WTC11 (cell line): Measurements from ENCODE around the gene CAV1. TPM values are rescaled to one million over a fixed set of nuclear protein-coding genes. Genes with fewer than 3 reads are reported as not detected.

ENCODE experiments used
- ATAC-seq: fragments of 200-7000 bp; cut with Tn5 transposase; 2 replicates; pipeline ENCODE4 v1.10.0; 2021; ENCODE audit warnings: mild to moderate bottlenecking, moderate library complexity
- CTCF ChIA-PET: fragments of 300-600 bp; sonication (Branson Sonifier 250); formaldehyde crosslinking; loops from one replicate; lab custom pipeline; 2021; ENCODE audit warnings: antibody characterized with exemption; lab: Charles Lee
- POLR2A ChIA-PET: fragments of 350-600 bp; sonication (Branson Sonifier 250); formaldehyde crosslinking; loops from one replicate; lab custom pipeline; 2021; ENCODE audit warnings: antibody characterized with exemption; lab: Charles Lee
- DNase-seq: peaks from one replicate; pipeline ENCODE4 v3.0.0; 2021; ENCODE audit warnings: low spot score
- H3K27ac Mint-ChIP-seq: 2 replicates; pipeline ENCODE4 v1.8.0; 2021; ENCODE audit warnings: mixed read lengths
- H3K27me3 Mint-ChIP-seq: 2 replicates; pipeline ENCODE4 v1.8.0; 2021; ENCODE audit warnings: low read depth, mild to moderate bottlenecking, moderate library complexity, mixed read lengths
- H3K36me3 Mint-ChIP-seq: 2 replicates; pipeline ENCODE4 v1.8.0; 2021; ENCODE audit warnings: mixed read lengths
- H3K4me1 Mint-ChIP-seq: 2 replicates; pipeline ENCODE4 v1.8.0; 2022; ENCODE audit warnings: mixed read lengths
- H3K4me3 Mint-ChIP-seq: 2 replicates; pipeline ENCODE4 v1.8.0; 2021; ENCODE audit warnings: mild to moderate bottlenecking, moderate library complexity, mixed read lengths
- H3K9me3 Mint-ChIP-seq: 2 replicates; pipeline ENCODE4 v1.8.0; 2021; ENCODE audit warnings: mixed read lengths
- ATF1 ChIP-seq: sonication (generic); formaldehyde crosslinking; IDR thresholded peaks from 2 replicates; pipeline ENCODE4 v1.8.1; 2023; ENCODE audit warnings: mild to moderate bottlenecking, moderate library complexity, missing genetic modification reagents
- E2F4 ChIP-seq: sonication (generic); formaldehyde crosslinking; IDR thresholded peaks from 2 replicates; pipeline ENCODE4 v1.8.1; 2022; ENCODE audit warnings: low read depth, mild to moderate bottlenecking, moderate library complexity, missing genetic modification reagents, borderline replicate concordance
- FOXJ3 ChIP-seq: sonication (generic); formaldehyde crosslinking; IDR thresholded peaks from 2 replicates; pipeline ENCODE4 v1.9.0; 2021; ENCODE audit warnings: missing genetic modification reagents, mild to moderate bottlenecking, borderline replicate concordance
- FOXP1 ChIP-seq: sonication (generic); formaldehyde crosslinking; IDR thresholded peaks from 2 replicates; pipeline ENCODE4 v1.8.0; 2022; ENCODE audit warnings: missing genetic modification reagents, mild to moderate bottlenecking, moderate library complexity, borderline replicate concordance
- GTF2I ChIP-seq: fragments of 250-450 bp; sonication (Bioruptor Pico); conservative IDR thresholded peaks from 2 replicates; pipeline ENCODE4 v1.4.0; 2021; ENCODE audit warnings: mild to moderate bottlenecking
- NFYB ChIP-seq: sonication (generic); formaldehyde crosslinking; conservative IDR thresholded peaks from 2 replicates; pipeline ENCODE4 v1.8.0; 2022; ENCODE audit warnings: low read depth, missing genetic modification reagents
- RORB ChIP-seq: fragments of 250-450 bp; sonication (Bioruptor Pico); IDR thresholded peaks from 2 replicates; pipeline ENCODE4 v1.9.0; 2021; ENCODE audit warnings: mild to moderate bottlenecking
- SMAD3 ChIP-seq: sonication (generic); formaldehyde crosslinking; IDR thresholded peaks from 2 replicates; pipeline ENCODE4 v1.8.0; 2022; ENCODE audit warnings: missing genetic modification reagents, mild to moderate bottlenecking, borderline replicate concordance
- TEAD1 ChIP-seq: sonication (generic); formaldehyde crosslinking; IDR thresholded peaks from 2 replicates; pipeline ENCODE4 v1.8.0; 2022; ENCODE audit warnings: mild to moderate bottlenecking, missing genetic modification reagents
- ZNF317 ChIP-seq: sonication (generic); formaldehyde crosslinking; IDR thresholded peaks from 2 replicates; pipeline ENCODE4 v1.8.1; 2023; ENCODE audit warnings: low read depth, mild to moderate bottlenecking, moderate library complexity, missing genetic modification reagents, borderline replicate concordance
- ZNF423 ChIP-seq: fragments of 250-450 bp; sonication (Bioruptor Pico); IDR thresholded peaks from 2 replicates; pipeline ENCODE4 v2.1.2; 2022; ENCODE audit warnings: mild to moderate bottlenecking, moderate library complexity
- total RNA-seq: library from RNA; stranded (reverse); gene quantifications from 3 replicates; pipeline ENCODE4 v1.2.3, GENCODE V29; 2021
- TF ChIP-seq, protein P1 (sequence below): sonication (generic); formaldehyde crosslinking; IDR thresholded peaks from 2 replicates; pipeline ENCODE4 v1.8.0; 2023; ENCODE audit warnings: missing genetic modification reagents, mild to moderate bottlenecking, borderline replicate concordance
- TF ChIP-seq, protein P2 (sequence below): sonication (generic); formaldehyde crosslinking; IDR thresholded peaks from 2 replicates; pipeline ENCODE4 v1.8.1; 2023; ENCODE audit warnings: mild to moderate bottlenecking, missing genetic modification reagents, borderline replicate concordance

CAV1 gene
- total RNA-seq, 1 experiment from 2014 or later, result 19.7 TPM

- POLR2A ChIA-PET, result no interaction called here
- Mint-ChIP-seq H3K9me3 (no peaks in the 10 kb centered on the region), H3K4me3 (no peak overlapping the region), H3K27me3 (peaks cover 8% of the 10 kb centered on the region; the same call in 1 of the 2 replicates), H3K4me1 (peaks cover 37% of the 10 kb centered on the region), H3K27ac (no peak overlapping the region), H3K36me3 (no peaks in the 10 kb centered on the region)
- no peak for ATAC-seq
- CTCF ChIA-PET, result interaction anchor here (1.2 kb wide), 1 partner anchor 68 kb away, joined by 3 read pairs; no protein-coding TSS in a partner anchor
- TF ChIP-seq ATF1 (CRISPR knock-in tag) (no peak), NFYB (CRISPR knock-in tag) (no peak), E2F4 (CRISPR knock-in tag) (no peak), ZNF423 (CRISPR knock-in tag) (no peak), GTF2I (no peak), RORB (CRISPR knock-in tag) (no peak), FOXJ3 (CRISPR knock-in tag) (no peak), SMAD3 (CRISPR knock-in tag) (no peak)
- no peak for DNase-seq
Observed at GRCh38 chr7:116521046-116521664, 3.7 kb upstream of the CAV1 start.

DNA sequence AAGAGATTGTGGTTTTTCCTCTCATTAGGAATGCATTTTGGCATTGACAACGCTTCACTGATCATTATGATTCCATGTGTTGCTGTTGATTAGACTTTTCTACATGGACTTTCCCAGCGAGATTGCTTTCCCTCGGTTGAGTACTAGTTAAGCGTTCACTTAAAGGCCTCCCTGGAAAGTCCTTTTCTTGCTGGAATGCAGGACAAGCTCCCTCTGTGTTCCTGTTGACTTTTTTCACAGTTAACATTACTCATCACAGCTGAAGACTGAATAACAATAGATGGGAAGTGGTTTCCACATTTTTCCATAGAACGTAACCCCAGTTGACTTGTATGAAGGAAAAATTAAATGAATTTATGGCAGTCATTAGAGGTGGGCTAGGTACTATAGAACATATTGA is 2.6 kb upstream of the CAV1 start:
- no peak for ATAC-seq
- Mint-ChIP-seq H3K27me3 (peaks cover 18% of the 10 kb centered on the region), H3K4me1 (peaks cover 46% of the 10 kb centered on the region), H3K27ac (peak overlapping the region; percentile 85), H3K36me3 (no peaks in the 10 kb centered on the region), H3K9me3 (no peaks in the 10 kb centered on the region), H3K4me3 (no peak overlapping the region)
- no peak for DNase-seq
- TF ChIP-seq, protein P1, sequence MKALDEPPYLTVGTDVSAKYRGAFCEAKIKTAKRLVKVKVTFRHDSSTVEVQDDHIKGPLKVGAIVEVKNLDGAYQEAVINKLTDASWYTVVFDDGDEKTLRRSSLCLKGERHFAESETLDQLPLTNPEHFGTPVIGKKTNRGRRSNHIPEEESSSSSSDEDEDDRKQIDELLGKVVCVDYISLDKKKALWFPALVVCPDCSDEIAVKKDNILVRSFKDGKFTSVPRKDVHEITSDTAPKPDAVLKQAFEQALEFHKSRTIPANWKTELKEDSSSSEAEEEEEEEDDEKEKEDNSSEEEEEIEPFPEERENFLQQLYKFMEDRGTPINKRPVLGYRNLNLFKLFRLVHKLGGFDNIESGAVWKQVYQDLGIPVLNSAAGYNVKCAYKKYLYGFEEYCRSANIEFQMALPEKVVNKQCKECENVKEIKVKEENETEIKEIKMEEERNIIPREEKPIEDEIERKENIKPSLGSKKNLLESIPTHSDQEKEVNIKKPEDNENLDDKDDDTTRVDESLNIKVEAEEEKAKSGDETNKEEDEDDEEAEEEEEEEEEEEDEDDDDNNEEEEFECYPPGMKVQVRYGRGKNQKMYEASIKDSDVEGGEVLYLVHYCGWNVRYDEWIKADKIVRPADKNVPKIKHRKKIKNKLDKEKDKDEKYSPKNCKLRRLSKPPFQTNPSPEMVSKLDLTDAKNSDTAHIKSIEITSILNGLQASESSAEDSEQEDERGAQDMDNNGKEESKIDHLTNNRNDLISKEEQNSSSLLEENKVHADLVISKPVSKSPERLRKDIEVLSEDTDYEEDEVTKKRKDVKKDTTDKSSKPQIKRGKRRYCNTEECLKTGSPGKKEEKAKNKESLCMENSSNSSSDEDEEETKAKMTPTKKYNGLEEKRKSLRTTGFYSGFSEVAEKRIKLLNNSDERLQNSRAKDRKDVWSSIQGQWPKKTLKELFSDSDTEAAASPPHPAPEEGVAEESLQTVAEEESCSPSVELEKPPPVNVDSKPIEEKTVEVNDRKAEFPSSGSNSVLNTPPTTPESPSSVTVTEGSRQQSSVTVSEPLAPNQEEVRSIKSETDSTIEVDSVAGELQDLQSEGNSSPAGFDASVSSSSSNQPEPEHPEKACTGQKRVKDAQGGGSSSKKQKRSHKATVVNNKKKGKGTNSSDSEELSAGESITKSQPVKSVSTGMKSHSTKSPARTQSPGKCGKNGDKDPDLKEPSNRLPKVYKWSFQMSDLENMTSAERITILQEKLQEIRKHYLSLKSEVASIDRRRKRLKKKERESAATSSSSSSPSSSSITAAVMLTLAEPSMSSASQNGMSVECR, result no peak
- TF ChIP-seq FOXP1 (no peak), TEAD1 (CRISPR knock-in tag) (no peak), ZNF317 (CRISPR knock-in tag) (no peak)
- TF ChIP-seq, protein P2, sequence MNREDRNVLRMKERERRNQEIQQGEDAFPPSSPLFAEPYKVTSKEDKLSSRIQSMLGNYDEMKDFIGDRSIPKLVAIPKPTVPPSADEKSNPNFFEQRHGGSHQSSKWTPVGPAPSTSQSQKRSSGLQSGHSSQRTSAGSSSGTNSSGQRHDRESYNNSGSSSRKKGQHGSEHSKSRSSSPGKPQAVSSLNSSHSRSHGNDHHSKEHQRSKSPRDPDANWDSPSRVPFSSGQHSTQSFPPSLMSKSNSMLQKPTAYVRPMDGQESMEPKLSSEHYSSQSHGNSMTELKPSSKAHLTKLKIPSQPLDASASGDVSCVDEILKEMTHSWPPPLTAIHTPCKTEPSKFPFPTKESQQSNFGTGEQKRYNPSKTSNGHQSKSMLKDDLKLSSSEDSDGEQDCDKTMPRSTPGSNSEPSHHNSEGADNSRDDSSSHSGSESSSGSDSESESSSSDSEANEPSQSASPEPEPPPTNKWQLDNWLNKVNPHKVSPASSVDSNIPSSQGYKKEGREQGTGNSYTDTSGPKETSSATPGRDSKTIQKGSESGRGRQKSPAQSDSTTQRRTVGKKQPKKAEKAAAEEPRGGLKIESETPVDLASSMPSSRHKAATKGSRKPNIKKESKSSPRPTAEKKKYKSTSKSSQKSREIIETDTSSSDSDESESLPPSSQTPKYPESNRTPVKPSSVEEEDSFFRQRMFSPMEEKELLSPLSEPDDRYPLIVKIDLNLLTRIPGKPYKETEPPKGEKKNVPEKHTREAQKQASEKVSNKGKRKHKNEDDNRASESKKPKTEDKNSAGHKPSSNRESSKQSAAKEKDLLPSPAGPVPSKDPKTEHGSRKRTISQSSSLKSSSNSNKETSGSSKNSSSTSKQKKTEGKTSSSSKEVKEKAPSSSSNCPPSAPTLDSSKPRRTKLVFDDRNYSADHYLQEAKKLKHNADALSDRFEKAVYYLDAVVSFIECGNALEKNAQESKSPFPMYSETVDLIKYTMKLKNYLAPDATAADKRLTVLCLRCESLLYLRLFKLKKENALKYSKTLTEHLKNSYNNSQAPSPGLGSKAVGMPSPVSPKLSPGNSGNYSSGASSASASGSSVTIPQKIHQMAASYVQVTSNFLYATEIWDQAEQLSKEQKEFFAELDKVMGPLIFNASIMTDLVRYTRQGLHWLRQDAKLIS (CRISPR knock-in tag), result no peak
- ChIA-PET POLR2A (interaction anchor here (1.4 kb wide), 1 partner anchor 312 kb away, joined by 3 read pairs; the partner anchor contains the start of gene TES), CTCF (interaction anchor here (1.2 kb wide), 1 partner anchor 67 kb away, joined by 3 read pairs; no protein-coding TSS in a partner anchor)
